ENCODE results near the gene SLC25A21. TPM values are rescaled to one million over a fixed set of nuclear protein-coding genes. Genes with fewer than 3 reads are reported as not detected.

SLC25A21 gene
- total RNA-seq, 5 donors from 2014 or later (not counting 1 experiment from before 2014, with no cell fraction given) = not detected

DNA sequence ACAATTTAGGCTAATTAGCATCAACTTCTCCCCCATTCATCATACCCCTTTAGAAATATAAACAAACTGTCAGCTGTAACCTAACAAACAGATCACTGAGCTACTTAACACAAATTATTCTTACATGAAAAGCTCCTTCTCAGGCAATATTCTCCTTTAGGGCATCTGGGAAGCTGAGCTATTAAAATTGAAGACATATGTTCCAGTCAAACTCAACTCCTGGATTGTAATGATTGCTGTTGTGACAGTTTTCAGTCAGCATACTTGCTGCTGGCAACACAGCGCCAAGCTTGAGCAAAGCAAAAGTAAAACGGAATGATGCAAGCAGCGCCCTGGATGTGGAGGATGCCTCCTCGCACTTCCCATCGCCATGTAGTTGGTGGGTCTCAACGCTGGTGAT is 82.4 kb downstream of the SLC25A21 start:
- Histone ChIP-seq H3K27me3 (replicated peaks in 1 of 2; ENCODE audit: control insufficient read depth in 2 of 2, extremely low read depth in 1 of 2, insufficient read depth in 2 of 2, low read length in 1 of 2) (no peaks in the 10 kb centered on the region), H3K9me3 (no peaks in the 10 kb centered on the region), H3K36me3 (ENCODE audit: control insufficient read depth in 2 of 2, extremely low read depth in 1 of 2, insufficient read depth in 1 of 2, low read length in 1 of 2) (no peaks in the 10 kb centered on the region), H3K4me3 (ENCODE audit: control insufficient read depth in 1 of 2, extremely low read depth in 1 of 2, low read length in 1 of 2) (no peak overlapping the region), H3K27ac (ENCODE audit: low read length) (no peak overlapping the region), H3K4me1 (ENCODE audit: control insufficient read depth in 1 of 2, extremely low read depth in 1 of 2, insufficient read depth in 2 of 2, low read length in 2 of 2) (no peaks in the 10 kb centered on the region)
- Mint-ChIP-seq H3K4me3 (no peak overlapping the region), H3K27me3 (no peaks in the 10 kb centered on the region), H3K36me3 (no peaks in the 10 kb centered on the region), H3K9me3 (peaks cover 0 to 9% (median 4%) of the 10 kb centered on the region in 3 donors), H3K27ac (no peak overlapping the region), H3K4me1 (no peaks in the 10 kb centered on the region)
- no peak for ATAC-seq (replicated peaks in 1 of 4)
- no peak for DNase-seq
- ChIA-PET CTCF (no interaction called here), POLR2A (no interaction called here)
- 52% methylated on average over 2 of the region's 6 CpGs for WGBS (ENCODE audit: insufficient coverage)

DNA sequence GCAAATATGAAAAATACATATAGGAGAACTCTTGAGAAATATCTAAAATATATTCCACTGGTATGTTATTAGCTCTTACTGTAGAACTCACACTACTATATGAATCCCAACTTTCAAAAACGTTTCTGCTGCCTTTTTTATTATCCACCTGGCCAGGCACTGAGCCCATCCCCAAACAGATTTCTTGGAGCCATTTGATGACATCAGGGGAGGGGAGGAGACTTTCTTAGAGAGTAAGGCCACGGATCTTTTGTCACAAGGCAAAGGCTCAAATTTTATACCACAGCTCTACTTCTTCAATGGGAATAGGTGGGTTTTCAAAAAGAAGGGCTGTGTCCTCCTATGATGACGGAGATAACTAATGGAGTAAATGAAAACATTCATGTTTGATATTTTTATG is 83.0 kb downstream of the SLC25A21 start:
- no peaks in the 10 kb centered on the region for H3K36me3 Mint-ChIP-seq
- ATAC-seq (replicated peaks in 1 of 4) = no peak
- Histone ChIP-seq H3K27me3 (replicated peaks in 1 of 2; ENCODE audit: control insufficient read depth in 2 of 2, extremely low read depth in 1 of 2, insufficient read depth in 2 of 2, low read length in 1 of 2) (no peaks in the 10 kb centered on the region), H3K4me3 (ENCODE audit: control insufficient read depth in 1 of 2, extremely low read depth in 1 of 2, low read length in 1 of 2) (no peak overlapping the region), H3K27ac (ENCODE audit: low read length) (no peak overlapping the region), H3K36me3 (ENCODE audit: control insufficient read depth in 2 of 2, extremely low read depth in 1 of 2, insufficient read depth in 1 of 2, low read length in 1 of 2) (no peaks in the 10 kb centered on the region), H3K9me3 (no peaks in the 10 kb centered on the region), H3K4me1 (ENCODE audit: control insufficient read depth in 1 of 2, extremely low read depth in 1 of 2, insufficient read depth in 2 of 2, low read length in 2 of 2) (no peaks in the 10 kb centered on the region)
- H3K9me3 Mint-ChIP-seq = peaks cover 0 to 9% (median 4%) of the 10 kb centered on the region in 3 donors
- no peak overlapping the region for H3K4me3 Mint-ChIP-seq
- no peaks in the 10 kb centered on the region for H3K4me1 Mint-ChIP-seq
- ChIA-PET POLR2A (no interaction called here), CTCF (no interaction called here)
- H3K27me3 Mint-ChIP-seq = no peaks in the 10 kb centered on the region
- no CpG with 5 or more reads among the region's 3 CpGs for WGBS (ENCODE audit: insufficient coverage)
- no peak overlapping the region for H3K27ac Mint-ChIP-seq
- no peak for DNase-seq

DNA sequence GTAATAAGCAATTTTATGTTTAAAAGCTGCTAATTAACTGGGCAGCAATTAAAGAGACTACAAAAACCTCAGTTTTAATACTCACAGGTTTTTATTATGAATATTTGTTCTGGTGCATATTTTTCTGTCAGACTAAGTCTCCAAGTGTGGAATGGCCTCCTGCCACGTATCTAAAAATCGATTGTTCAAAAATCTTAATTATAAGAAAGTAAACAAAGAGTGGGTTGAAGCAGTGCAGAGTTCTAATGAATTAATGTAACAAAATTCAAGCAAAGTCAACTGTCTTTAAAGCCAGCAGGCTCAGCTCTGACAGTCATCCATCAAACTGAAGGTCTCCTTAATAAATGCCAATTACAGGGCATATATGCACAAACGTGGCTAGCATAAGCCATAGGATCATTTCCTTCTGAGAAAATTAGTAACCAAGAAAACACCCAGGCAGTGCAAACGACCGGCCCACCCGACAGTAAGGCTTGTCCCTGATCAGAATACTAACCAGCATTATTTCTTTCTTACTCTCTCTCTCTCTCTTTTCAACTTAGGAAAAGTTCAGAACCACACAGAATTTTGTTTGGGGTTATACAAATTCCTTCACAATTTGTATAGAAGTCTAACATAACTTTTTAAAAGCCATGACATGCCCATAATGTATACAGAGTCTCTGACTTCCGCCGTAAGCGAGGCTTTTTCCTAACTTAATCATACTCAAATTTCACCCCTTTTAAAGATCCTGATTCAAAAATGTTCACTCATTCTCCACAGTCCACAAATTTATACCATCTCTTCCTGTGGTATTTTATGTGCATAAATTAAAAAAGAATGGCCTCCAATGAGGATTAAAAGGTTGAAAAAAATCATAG is 83.8 kb downstream of the SLC25A21 start:
- whole genome bisulfite sequencing (ENCODE audit: insufficient coverage) = 93% methylated on average over 4 of the region's 9 CpGs
- no peak overlapping the region for H3K4me3 ChIP-seq (ENCODE audit: control insufficient read depth in 1 of 2, extremely low read depth in 1 of 2, low read length in 1 of 2)
- no peak overlapping the region for H3K27ac ChIP-seq (ENCODE audit: low read length)
- Mint-ChIP-seq H3K4me3 (no peak overlapping the region), H3K4me1 (no peaks in the 10 kb centered on the region), H3K9me3 (peaks cover 4 to 8% (median 6%) of the 10 kb centered on the region in 3 donors), H3K27ac (no peak overlapping the region), H3K36me3 (no peaks in the 10 kb centered on the region), H3K27me3 (no peaks in the 10 kb centered on the region)
- DNase-seq (no peak), ATAC-seq (replicated peaks in 1 of 4) (no peak)
- H3K4me1 ChIP-seq (ENCODE audit: control insufficient read depth in 1 of 2, extremely low read depth in 1 of 2, insufficient read depth in 2 of 2, low read length in 2 of 2) = no peaks in the 10 kb centered on the region
- POLR2A ChIA-PET = no interaction called here
- CTCF ChIA-PET = no interaction called here
- no peaks in the 10 kb centered on the region for H3K27me3 ChIP-seq (replicated peaks in 1 of 2; ENCODE audit: control insufficient read depth in 2 of 2, extremely low read depth in 1 of 2, insufficient read depth in 2 of 2, low read length in 1 of 2)
- H3K9me3 ChIP-seq = no peaks in the 10 kb centered on the region
- no peaks in the 10 kb centered on the region for H3K36me3 ChIP-seq (ENCODE audit: control insufficient read depth in 2 of 2, extremely low read depth in 1 of 2, insufficient read depth in 1 of 2, low read length in 1 of 2)

DNA sequence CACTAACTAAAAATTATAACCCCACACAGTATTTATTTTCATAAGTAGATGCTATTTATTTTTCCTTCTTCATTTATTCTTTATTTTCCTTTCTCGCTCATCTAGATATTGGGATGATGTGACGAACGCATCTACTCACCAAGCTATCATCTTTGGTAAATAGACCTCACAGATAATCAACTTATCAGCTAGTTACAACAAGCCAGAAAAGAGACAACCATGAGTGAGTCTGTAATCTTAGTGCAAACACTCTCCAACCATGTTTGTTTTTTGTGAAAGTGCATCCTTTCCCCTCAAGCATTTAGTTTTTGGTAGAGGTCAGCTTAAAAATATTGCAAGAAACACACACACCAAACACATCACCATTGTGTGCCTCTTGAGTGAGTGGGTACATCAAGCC is 84.9 kb downstream of the SLC25A21 start:
- no peaks in the 10 kb centered on the region for H3K4me1 ChIP-seq (ENCODE audit: control insufficient read depth in 1 of 2, extremely low read depth in 1 of 2, insufficient read depth in 2 of 2, low read length in 2 of 2)
- no peak overlapping the region for H3K27ac ChIP-seq (ENCODE audit: low read length)
- Mint-ChIP-seq H3K36me3 (no peaks in the 10 kb centered on the region), H3K9me3 (peaks cover 4 to 11% (median 6%) of the 10 kb centered on the region in 3 donors), H3K27me3 (no peaks in the 10 kb centered on the region), H3K4me3 (no peak overlapping the region), H3K4me1 (no peaks in the 10 kb centered on the region), H3K27ac (no peak overlapping the region)
- ChIA-PET POLR2A (no interaction called here), CTCF (no interaction called here)
- no peak overlapping the region for H3K4me3 ChIP-seq (ENCODE audit: control insufficient read depth in 1 of 2, extremely low read depth in 1 of 2, low read length in 1 of 2)
- no peaks in the 10 kb centered on the region for H3K36me3 ChIP-seq (ENCODE audit: control insufficient read depth in 2 of 2, extremely low read depth in 1 of 2, insufficient read depth in 1 of 2, low read length in 1 of 2)
- no peaks in the 10 kb centered on the region for H3K27me3 ChIP-seq (replicated peaks in 1 of 2; ENCODE audit: control insufficient read depth in 2 of 2, extremely low read depth in 1 of 2, insufficient read depth in 2 of 2, low read length in 1 of 2)
- no peaks in the 10 kb centered on the region for H3K9me3 ChIP-seq
- no CpG with 5 or more reads among the region's 3 CpGs for WGBS (ENCODE audit: insufficient coverage)
- no peak for DNase-seq
- no peak for ATAC-seq (replicated peaks in 1 of 4)

DNA sequence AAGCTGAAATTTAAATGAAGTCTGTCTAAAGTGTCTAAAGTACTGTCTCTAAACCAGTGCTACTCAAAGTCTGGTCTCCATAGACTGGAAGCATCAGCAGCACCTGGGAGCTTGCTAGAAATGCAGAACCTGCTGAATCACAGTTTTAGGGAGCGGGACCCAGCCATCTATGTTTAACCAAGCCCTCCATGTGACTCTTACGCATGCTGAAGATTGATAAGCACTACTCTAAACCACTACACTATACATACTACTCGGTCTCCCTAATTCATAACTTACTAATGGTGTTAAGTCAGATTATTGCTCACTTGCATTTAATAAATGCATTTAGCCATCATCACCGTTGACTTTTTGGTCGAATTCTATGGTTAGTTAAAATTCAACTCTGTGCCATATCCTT is 88.8 kb downstream of the SLC25A21 start:
- Histone ChIP-seq H3K27ac (ENCODE audit: low read length) (no peak overlapping the region), H3K36me3 (ENCODE audit: control insufficient read depth in 2 of 2, extremely low read depth in 1 of 2, insufficient read depth in 1 of 2, low read length in 1 of 2) (no peaks in the 10 kb centered on the region), H3K9me3 (no peaks in the 10 kb centered on the region), H3K27me3 (replicated peaks in 1 of 2; ENCODE audit: control insufficient read depth in 2 of 2, extremely low read depth in 1 of 2, insufficient read depth in 2 of 2, low read length in 1 of 2) (no peaks in the 10 kb centered on the region), H3K4me3 (ENCODE audit: control insufficient read depth in 1 of 2, extremely low read depth in 1 of 2, low read length in 1 of 2) (no peak overlapping the region), H3K4me1 (ENCODE audit: control insufficient read depth in 1 of 2, extremely low read depth in 1 of 2, insufficient read depth in 2 of 2, low read length in 2 of 2) (no peaks in the 10 kb centered on the region)
- no peaks in the 10 kb centered on the region for H3K4me1 Mint-ChIP-seq
- no peak for ATAC-seq (replicated peaks in 1 of 4)
- peaks cover 7 to 18% (median 7%) of the 10 kb centered on the region in 3 donors for H3K9me3 Mint-ChIP-seq
- no peaks in the 10 kb centered on the region for H3K36me3 Mint-ChIP-seq
- H3K27me3 Mint-ChIP-seq = no peaks in the 10 kb centered on the region
- DNase-seq = no peak
- ChIA-PET CTCF (no interaction called here), POLR2A (no interaction called here)
- no peak overlapping the region for H3K4me3 Mint-ChIP-seq
- no CpG with 5 or more reads among the region's 5 CpGs for WGBS (ENCODE audit: insufficient coverage)
- H3K27ac Mint-ChIP-seq = no peak overlapping the region

DNA sequence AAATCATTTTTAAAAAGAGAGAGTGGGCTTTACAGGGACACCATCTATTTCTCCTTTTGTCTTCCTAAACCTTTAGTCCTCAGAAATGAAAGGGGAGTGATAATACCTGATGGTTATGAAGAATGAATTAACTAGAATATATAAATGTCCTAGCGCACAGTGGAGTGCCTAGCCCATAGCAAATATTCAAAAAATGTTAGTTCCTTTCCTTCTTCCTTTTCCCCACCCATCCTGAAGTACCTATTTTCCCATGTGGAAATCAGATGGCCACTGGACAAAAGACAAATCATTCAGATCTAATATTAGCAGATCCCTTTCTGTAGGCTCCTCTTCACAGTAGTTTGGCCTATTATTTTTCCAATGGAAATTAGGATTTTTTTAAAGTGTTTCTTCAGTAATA is 90.0 kb downstream of the SLC25A21 start:
- ChIA-PET POLR2A (no interaction called here), CTCF (no interaction called here)
- Histone ChIP-seq H3K9me3 (no peaks in the 10 kb centered on the region), H3K4me3 (ENCODE audit: control insufficient read depth in 1 of 2, extremely low read depth in 1 of 2, low read length in 1 of 2) (no peak overlapping the region), H3K27ac (ENCODE audit: low read length) (no peak overlapping the region), H3K4me1 (ENCODE audit: control insufficient read depth in 1 of 2, extremely low read depth in 1 of 2, insufficient read depth in 2 of 2, low read length in 2 of 2) (no peaks in the 10 kb centered on the region), H3K36me3 (ENCODE audit: control insufficient read depth in 2 of 2, extremely low read depth in 1 of 2, insufficient read depth in 1 of 2, low read length in 1 of 2) (no peaks in the 10 kb centered on the region), H3K27me3 (replicated peaks in 1 of 2; ENCODE audit: control insufficient read depth in 2 of 2, extremely low read depth in 1 of 2, insufficient read depth in 2 of 2, low read length in 1 of 2) (no peaks in the 10 kb centered on the region)
- H3K36me3 Mint-ChIP-seq = no peaks in the 10 kb centered on the region
- no peak overlapping the region for H3K27ac Mint-ChIP-seq
- ATAC-seq (replicated peaks in 1 of 4) (no peak), DNase-seq (no peak)
- H3K4me1 Mint-ChIP-seq = no peaks in the 10 kb centered on the region
- peaks cover 5 to 18% (median 5%) of the 10 kb centered on the region in 3 donors for H3K9me3 Mint-ChIP-seq
- H3K27me3 Mint-ChIP-seq = no peaks in the 10 kb centered on the region
- H3K4me3 Mint-ChIP-seq = no peak overlapping the region
- WGBS (ENCODE audit: insufficient coverage) = no CpG with 5 or more reads among the region's 1 CpG

DNA sequence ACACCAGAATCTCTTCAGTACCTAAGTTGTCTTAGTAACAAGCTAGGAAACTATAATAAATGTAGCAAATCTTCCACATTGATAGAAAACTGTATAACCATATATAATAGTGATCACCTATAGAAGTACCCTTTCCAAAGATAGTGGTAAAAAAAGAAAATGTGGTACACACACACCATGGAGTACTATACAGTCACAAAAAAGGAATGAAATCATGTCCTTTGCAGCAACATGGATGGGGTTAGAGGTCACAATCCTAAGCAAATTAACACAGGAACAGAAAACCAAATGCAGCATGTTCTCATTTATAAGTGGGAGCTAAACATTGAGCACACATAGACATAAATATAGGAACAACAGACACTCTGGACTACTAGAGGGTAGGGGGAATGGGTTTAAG is 90.5 kb downstream of the SLC25A21 start:
- H3K27me3 ChIP-seq (replicated peaks in 1 of 2; ENCODE audit: control insufficient read depth in 2 of 2, extremely low read depth in 1 of 2, insufficient read depth in 2 of 2, low read length in 1 of 2) = no peaks in the 10 kb centered on the region
- no peak overlapping the region for H3K27ac ChIP-seq (ENCODE audit: low read length)
- Mint-ChIP-seq H3K27me3 (no peaks in the 10 kb centered on the region), H3K36me3 (no peaks in the 10 kb centered on the region), H3K27ac (no peak overlapping the region), H3K4me3 (no peak overlapping the region), H3K4me1 (no peaks in the 10 kb centered on the region), H3K9me3 (peaks cover 5 to 18% (median 5%) of the 10 kb centered on the region in 3 donors)
- no peaks in the 10 kb centered on the region for H3K36me3 ChIP-seq (ENCODE audit: control insufficient read depth in 2 of 2, extremely low read depth in 1 of 2, insufficient read depth in 1 of 2, low read length in 1 of 2)
- ChIA-PET CTCF (no interaction called here), POLR2A (no interaction called here)
- no peak for DNase-seq
- no peak for ATAC-seq (replicated peaks in 1 of 4)
- H3K4me3 ChIP-seq (ENCODE audit: control insufficient read depth in 1 of 2, extremely low read depth in 1 of 2, low read length in 1 of 2) = no peak overlapping the region
- H3K4me1 ChIP-seq (ENCODE audit: control insufficient read depth in 1 of 2, extremely low read depth in 1 of 2, insufficient read depth in 2 of 2, low read length in 2 of 2) = no peaks in the 10 kb centered on the region
- H3K9me3 ChIP-seq = no peaks in the 10 kb centered on the region
